ENCODE data around the gene DDX41.

The DDX41 gene

GRCh38 chr5:177538876-177539275, 22.1 kb upstream of the DDX41 start:
- Histone ChIP-seq H3K4me1 (ENCODE audit: insufficient read depth, low read length, poor library complexity, severe bottlenecking) (no peaks in the 10 kb centered on the region), H3F3A (ENCODE audit: low read depth) (no peaks in the 10 kb centered on the region), H4K20me1 (ENCODE audit: insufficient read depth, low read length, poor library complexity, severe bottlenecking) (no peaks in the 10 kb centered on the region), H3K27me3 (ENCODE audit: insufficient read depth, low read length, poor library complexity, severe bottlenecking) (no peaks in the 10 kb centered on the region), H3K79me2 (ENCODE audit: insufficient read depth, low read length) (no peaks in the 10 kb centered on the region), H3K36me3 (ENCODE audit: insufficient read depth, low read length) (peaks cover 17% of the 10 kb centered on the region; the same call in 1 of the 2 replicates), H3K9ac (ENCODE audit: low read depth, low read length, poor library complexity, severe bottlenecking) (no peak overlapping the region), H3K4me3 (ENCODE audit: low read length, poor library complexity, severe bottlenecking) (no peak overlapping the region), H3K4me2 (ENCODE audit: low read depth, low read length, poor library complexity, severe bottlenecking) (no peak overlapping the region), H3K9me3 (ENCODE audit: insufficient read depth, low read depth, low read length) (no peaks in the 10 kb centered on the region), H2AFZ (ENCODE audit: low read length) (no peak overlapping the region), H3K9me2 (replicated peaks; ENCODE audit: low read depth, low read length) (no peaks in the 10 kb centered on the region)
- no peak for TF ChIP-seq EZH2phosphoT487 (IDR thresholded peaks at IDR 0.05; ENCODE audit: borderline replicate concordance)
- no peak for TF ChIP-seq CTCF (conservative IDR thresholded peaks at IDR 0.05; ENCODE audit: low read length)

DNA sequence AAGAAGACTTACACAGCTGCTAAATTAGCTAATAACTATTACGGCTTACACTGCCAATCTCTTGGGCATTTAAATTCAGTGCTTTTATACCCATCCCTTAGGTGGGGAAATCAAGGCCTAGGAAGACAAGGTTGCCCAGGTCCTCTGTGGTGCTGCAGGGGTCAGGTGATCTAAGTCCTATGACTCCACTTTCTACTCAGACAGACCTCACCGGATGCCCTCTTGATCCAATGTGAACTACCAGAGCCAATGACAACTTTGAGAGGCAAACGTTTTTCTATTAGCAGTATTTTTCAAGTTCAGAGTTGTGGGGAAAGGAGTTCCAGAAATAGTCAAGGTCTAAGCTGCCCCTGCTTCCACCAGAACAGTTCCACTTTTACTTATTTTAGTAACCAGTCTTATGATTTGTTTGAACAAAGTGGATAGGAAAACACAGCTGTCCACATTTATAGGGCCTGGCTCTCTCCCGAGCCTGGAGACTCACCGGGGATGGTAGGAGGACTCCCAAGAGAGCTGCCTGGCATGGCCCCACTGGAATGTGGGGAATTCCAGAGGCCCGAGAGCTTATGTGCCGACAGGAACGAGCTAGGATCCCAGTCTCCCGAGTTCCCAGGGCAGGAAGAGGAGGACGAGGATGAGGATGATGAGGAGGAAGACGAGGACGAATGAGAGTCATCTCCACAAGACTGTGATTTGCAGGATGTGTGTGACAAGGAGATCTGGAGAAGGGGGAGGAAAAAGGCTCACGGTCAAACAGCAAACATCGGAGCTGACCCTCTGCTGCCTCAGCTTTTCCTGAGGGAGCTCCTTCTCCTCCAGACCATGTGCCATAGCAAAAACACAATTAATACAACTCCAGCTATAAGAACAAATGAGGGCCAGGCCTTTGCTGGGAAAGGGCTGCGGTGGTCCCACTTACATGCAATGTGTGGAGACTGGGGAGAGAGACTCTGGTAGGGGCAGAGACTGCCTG, 20.9 kb upstream of the DDX41 start:
- no peaks in the 10 kb centered on the region for H3K4me1 ChIP-seq (ENCODE audit: insufficient read depth, low read length, poor library complexity, severe bottlenecking)
- no peaks in the 10 kb centered on the region for H3K27me3 ChIP-seq (ENCODE audit: insufficient read depth, low read length, poor library complexity, severe bottlenecking)
- no peak overlapping the region for H3K4me3 ChIP-seq (ENCODE audit: low read length, poor library complexity, severe bottlenecking)
- H3K9ac ChIP-seq (ENCODE audit: low read depth, low read length, poor library complexity, severe bottlenecking) = no peak overlapping the region
- no peak overlapping the region for H3K4me2 ChIP-seq (ENCODE audit: low read depth, low read length, poor library complexity, severe bottlenecking)
- H3K9me3 ChIP-seq (ENCODE audit: insufficient read depth, low read depth, low read length) = no peaks in the 10 kb centered on the region
- H4K20me1 ChIP-seq (ENCODE audit: insufficient read depth, low read length, poor library complexity, severe bottlenecking) = no peaks in the 10 kb centered on the region
- H3K9me2 ChIP-seq (replicated peaks; ENCODE audit: low read depth, low read length) = no peaks in the 10 kb centered on the region
- H3K79me2 ChIP-seq (ENCODE audit: insufficient read depth, low read length) = no peaks in the 10 kb centered on the region
- no peak overlapping the region for H2AFZ ChIP-seq (ENCODE audit: low read length)
- TF ChIP-seq CTCF (conservative IDR thresholded peaks at IDR 0.05; ENCODE audit: low read length) = no peak
- no peak for TF ChIP-seq EZH2phosphoT487 (IDR thresholded peaks at IDR 0.05; ENCODE audit: borderline replicate concordance)
- H3K36me3 ChIP-seq (ENCODE audit: insufficient read depth, low read length) = peaks cover 17% of the 10 kb centered on the region; the same call in 1 of the 2 replicates
- H3F3A ChIP-seq (ENCODE audit: low read depth) = no peaks in the 10 kb centered on the region

GRCh38 chr5:177536386-177536785, 19.6 kb upstream of the DDX41 start:
- H3K4me3 ChIP-seq (ENCODE audit: low read length, poor library complexity, severe bottlenecking) = no peak overlapping the region
- no peaks in the 10 kb centered on the region for H3K4me1 ChIP-seq (ENCODE audit: insufficient read depth, low read length, poor library complexity, severe bottlenecking)
- no peak overlapping the region for H2AFZ ChIP-seq (ENCODE audit: low read length)
- H3K4me2 ChIP-seq (ENCODE audit: low read depth, low read length, poor library complexity, severe bottlenecking) = no peak overlapping the region
- no peak for TF ChIP-seq CTCF (conservative IDR thresholded peaks at IDR 0.05; ENCODE audit: low read length)
- TF ChIP-seq EZH2phosphoT487 (IDR thresholded peaks at IDR 0.05; ENCODE audit: borderline replicate concordance) = no peak
- no peaks in the 10 kb centered on the region for H3K79me2 ChIP-seq (ENCODE audit: insufficient read depth, low read length)
- no peaks in the 10 kb centered on the region for H3K9me2 ChIP-seq (replicated peaks; ENCODE audit: low read depth, low read length)
- H3K36me3 ChIP-seq (ENCODE audit: insufficient read depth, low read length) = peaks cover 17% of the 10 kb centered on the region; the same call in 1 of the 2 replicates
- no peaks in the 10 kb centered on the region for H4K20me1 ChIP-seq (ENCODE audit: insufficient read depth, low read length, poor library complexity, severe bottlenecking)
- no peaks in the 10 kb centered on the region for H3K27me3 ChIP-seq (ENCODE audit: insufficient read depth, low read length, poor library complexity, severe bottlenecking)
- no peak overlapping the region for H3K9ac ChIP-seq (ENCODE audit: low read depth, low read length, poor library complexity, severe bottlenecking)
- H3F3A ChIP-seq (ENCODE audit: low read depth) = no peaks in the 10 kb centered on the region
- no peaks in the 10 kb centered on the region for H3K9me3 ChIP-seq (ENCODE audit: insufficient read depth, low read depth, low read length)
